ENCODE measurements around the gene NCOR1.

DNA sequence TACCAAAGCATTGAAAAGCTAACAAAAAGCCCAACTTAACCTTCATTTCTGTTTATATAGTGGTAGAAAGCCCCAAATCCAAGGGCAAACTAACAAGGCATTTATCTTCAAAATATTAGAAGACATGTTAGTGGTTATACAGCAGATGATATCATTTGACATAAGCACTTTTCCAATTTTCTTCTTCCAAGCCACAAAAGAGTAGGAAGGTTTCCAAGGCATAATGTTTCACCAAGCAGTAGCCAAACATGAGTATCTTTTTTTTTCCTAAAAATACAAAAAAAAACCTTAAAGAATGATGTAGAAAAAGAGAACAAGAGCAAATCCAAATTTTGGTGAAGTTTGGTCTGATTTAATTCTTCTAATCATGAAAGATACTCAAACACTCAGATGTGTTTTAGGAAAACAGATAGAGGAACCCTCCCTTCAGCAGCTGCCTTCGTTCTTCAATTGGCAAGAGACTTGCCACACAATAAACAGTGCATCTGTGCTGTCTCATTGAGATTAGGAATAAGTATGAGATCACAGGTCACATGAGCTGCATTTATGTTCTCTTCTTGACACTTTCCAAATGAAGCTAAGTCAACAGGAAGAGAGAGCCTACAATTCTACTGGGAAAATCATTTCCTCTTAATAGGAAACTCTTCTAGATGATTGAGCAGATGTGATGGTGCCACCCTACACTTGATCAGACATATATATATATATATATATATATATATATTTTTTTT, 109.0 kb downstream of the NCOR1 start:
- TF ChIP-seq CREB1 (CRISPR knock-in tag; IDR thresholded peaks at IDR 0.05) (no peak), NFYB (CRISPR knock-in tag; conservative IDR thresholded peaks at IDR 0.05; ENCODE audit: low read depth) (no peak), RORB (CRISPR knock-in tag; IDR thresholded peaks at IDR 0.05) (no peak), SOX15 (CRISPR knock-in tag; IDR thresholded peaks at IDR 0.05) (no peak), GABPB1 (CRISPR knock-in tag; IDR thresholded peaks at IDR 0.05) (no peak)
- TF ChIP-seq, protein P1, sequence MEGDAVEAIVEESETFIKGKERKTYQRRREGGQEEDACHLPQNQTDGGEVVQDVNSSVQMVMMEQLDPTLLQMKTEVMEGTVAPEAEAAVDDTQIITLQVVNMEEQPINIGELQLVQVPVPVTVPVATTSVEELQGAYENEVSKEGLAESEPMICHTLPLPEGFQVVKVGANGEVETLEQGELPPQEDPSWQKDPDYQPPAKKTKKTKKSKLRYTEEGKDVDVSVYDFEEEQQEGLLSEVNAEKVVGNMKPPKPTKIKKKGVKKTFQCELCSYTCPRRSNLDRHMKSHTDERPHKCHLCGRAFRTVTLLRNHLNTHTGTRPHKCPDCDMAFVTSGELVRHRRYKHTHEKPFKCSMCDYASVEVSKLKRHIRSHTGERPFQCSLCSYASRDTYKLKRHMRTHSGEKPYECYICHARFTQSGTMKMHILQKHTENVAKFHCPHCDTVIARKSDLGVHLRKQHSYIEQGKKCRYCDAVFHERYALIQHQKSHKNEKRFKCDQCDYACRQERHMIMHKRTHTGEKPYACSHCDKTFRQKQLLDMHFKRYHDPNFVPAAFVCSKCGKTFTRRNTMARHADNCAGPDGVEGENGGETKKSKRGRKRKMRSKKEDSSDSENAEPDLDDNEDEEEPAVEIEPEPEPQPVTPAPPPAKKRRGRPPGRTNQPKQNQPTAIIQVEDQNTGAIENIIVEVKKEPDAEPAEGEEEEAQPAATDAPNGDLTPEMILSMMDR (IDR thresholded peaks at IDR 0.05) = no peak
- TF ChIP-seq, protein P2, sequence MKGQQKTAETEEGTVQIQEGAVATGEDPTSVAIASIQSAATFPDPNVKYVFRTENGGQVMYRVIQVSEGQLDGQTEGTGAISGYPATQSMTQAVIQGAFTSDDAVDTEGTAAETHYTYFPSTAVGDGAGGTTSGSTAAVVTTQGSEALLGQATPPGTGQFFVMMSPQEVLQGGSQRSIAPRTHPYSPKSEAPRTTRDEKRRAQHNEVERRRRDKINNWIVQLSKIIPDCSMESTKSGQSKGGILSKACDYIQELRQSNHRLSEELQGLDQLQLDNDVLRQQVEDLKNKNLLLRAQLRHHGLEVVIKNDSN (CRISPR knock-in tag; IDR thresholded peaks at IDR 0.05) = no peak
- TF ChIP-seq, protein P3, sequence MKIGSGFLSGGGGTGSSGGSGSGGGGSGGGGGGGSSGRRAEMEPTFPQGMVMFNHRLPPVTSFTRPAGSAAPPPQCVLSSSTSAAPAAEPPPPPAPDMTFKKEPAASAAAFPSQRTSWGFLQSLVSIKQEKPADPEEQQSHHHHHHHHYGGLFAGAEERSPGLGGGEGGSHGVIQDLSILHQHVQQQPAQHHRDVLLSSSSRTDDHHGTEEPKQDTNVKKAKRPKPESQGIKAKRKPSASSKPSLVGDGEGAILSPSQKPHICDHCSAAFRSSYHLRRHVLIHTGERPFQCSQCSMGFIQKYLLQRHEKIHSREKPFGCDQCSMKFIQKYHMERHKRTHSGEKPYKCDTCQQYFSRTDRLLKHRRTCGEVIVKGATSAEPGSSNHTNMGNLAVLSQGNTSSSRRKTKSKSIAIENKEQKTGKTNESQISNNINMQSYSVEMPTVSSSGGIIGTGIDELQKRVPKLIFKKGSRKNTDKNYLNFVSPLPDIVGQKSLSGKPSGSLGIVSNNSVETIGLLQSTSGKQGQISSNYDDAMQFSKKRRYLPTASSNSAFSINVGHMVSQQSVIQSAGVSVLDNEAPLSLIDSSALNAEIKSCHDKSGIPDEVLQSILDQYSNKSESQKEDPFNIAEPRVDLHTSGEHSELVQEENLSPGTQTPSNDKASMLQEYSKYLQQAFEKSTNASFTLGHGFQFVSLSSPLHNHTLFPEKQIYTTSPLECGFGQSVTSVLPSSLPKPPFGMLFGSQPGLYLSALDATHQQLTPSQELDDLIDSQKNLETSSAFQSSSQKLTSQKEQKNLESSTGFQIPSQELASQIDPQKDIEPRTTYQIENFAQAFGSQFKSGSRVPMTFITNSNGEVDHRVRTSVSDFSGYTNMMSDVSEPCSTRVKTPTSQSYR (CRISPR knock-in tag; IDR thresholded peaks at IDR 0.05) = no peak
- TF ChIP-seq, protein P4, sequence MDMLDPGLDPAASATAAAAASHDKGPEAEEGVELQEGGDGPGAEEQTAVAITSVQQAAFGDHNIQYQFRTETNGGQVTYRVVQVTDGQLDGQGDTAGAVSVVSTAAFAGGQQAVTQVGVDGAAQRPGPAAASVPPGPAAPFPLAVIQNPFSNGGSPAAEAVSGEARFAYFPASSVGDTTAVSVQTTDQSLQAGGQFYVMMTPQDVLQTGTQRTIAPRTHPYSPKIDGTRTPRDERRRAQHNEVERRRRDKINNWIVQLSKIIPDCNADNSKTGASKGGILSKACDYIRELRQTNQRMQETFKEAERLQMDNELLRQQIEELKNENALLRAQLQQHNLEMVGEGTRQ (CRISPR knock-in tag; IDR thresholded peaks at IDR 0.05) = no peak
- TF ChIP-seq, protein P5, sequence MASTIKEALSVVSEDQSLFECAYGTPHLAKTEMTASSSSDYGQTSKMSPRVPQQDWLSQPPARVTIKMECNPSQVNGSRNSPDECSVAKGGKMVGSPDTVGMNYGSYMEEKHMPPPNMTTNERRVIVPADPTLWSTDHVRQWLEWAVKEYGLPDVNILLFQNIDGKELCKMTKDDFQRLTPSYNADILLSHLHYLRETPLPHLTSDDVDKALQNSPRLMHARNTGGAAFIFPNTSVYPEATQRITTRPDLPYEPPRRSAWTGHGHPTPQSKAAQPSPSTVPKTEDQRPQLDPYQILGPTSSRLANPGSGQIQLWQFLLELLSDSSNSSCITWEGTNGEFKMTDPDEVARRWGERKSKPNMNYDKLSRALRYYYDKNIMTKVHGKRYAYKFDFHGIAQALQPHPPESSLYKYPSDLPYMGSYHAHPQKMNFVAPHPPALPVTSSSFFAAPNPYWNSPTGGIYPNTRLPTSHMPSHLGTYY (CRISPR knock-in tag; IDR thresholded peaks at IDR 0.05) = no peak

Data from WTC11 (cell line).